ENCODE measurements around the gene COL17A1. TPM values are rescaled to one million over a fixed set of nuclear protein-coding genes. Genes with fewer than 3 reads are reported as not detected.

COL17A1 gene
- total and polyA plus RNA-seq, 9 of the 15 experiments (the other 6 are each of a cell fraction or from before 2014, with no cell fraction given), result not detected

DNA sequence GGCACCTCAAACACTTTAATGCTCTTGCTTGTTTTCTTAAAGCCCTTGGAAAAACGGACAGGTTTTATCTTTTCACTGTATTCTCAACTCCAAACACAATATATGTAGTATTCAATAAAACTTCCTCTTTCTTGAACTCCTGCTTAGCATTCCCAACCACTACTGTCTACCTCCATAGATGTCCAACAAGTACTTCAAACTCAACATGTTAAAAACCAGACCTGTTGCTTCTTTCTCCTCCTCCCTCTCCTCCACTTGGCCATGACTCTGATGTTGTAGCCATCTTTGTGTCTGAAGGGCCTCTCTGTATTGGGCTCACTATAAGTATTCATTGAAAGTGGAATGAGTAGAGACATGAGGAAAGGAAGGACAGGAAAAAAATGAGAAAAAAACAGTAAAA, 16.2 kb upstream of the COL17A1 start (continued):
- TF ChIP-seq, protein P1, sequence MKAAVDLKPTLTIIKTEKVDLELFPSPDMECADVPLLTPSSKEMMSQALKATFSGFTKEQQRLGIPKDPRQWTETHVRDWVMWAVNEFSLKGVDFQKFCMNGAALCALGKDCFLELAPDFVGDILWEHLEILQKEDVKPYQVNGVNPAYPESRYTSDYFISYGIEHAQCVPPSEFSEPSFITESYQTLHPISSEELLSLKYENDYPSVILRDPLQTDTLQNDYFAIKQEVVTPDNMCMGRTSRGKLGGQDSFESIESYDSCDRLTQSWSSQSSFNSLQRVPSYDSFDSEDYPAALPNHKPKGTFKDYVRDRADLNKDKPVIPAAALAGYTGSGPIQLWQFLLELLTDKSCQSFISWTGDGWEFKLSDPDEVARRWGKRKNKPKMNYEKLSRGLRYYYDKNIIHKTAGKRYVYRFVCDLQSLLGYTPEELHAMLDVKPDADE (conservative IDR thresholded peaks at IDR 0.05; ENCODE audit: control insufficient read depth, low read depth, low read length), result no peak
- TF ChIP-seq NFYB (IDR thresholded peaks at IDR 0.05; ENCODE audit: extremely low read depth, insufficient read length), result no peak
- no peak for TF ChIP-seq ARHGAP35 (IDR thresholded peaks at IDR 0.05; ENCODE audit: partially characterized antibody)
- TF ChIP-seq NR4A1 (CRISPR knock-in tag; IDR thresholded peaks at IDR 0.05), result no peak
- no peak for TF ChIP-seq NR4A1 (tag; IDR thresholded peaks at IDR 0.05)
- no peak for TF ChIP-seq BDP1 (IDR thresholded peaks at IDR 0.05; ENCODE audit: insufficient read depth, insufficient read length)
- no peak for TF ChIP-seq ZNF764 (CRISPR knock-in tag; IDR thresholded peaks at IDR 0.05; ENCODE audit: low read depth)
- TF ChIP-seq KLF10 (CRISPR knock-in tag; IDR thresholded peaks at IDR 0.05), result no peak
- no peak for TF ChIP-seq SNIP1 (IDR thresholded peaks at IDR 0.05; ENCODE audit: low read depth)

DNA sequence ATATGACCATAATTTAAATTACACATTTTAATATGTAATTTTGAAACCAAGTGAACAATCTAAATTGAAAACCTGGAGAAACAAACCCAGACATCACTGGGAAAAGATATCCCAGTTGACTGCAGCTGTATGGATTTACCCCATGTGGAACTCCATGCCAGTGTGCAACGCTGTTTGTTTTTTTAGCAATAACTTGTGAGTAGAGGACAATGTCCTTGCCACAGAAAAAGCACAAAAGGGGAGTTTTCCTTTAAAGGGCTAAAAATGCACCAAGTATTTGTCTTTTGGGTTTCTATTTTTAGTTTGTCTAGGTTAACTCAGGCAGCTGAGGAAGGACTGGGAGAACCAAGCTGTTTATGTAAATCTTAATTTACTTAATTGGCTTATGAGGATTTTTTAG, 15.1 kb upstream of the COL17A1 start:
- Histone ChIP-seq H3K9me1 (ENCODE audit: control insufficient read depth, insufficient read depth, low read length) (no peaks in the 10 kb centered on the region), H3K9ac (ENCODE audit: insufficient read depth in 1 of 2, low read depth in 2 of 2, low read length in 2 of 2) (no peak overlapping the region), H3K27ac (ENCODE audit: extremely low read depth, low read depth, low read length) (no peak overlapping the region), H2AFZ (ENCODE audit: low read depth, low read length) (no peak overlapping the region), H3K9me3 (replicated peaks; ENCODE audit: control insufficient read depth, insufficient read depth, low read depth, low read length) (no peaks in the 10 kb centered on the region; the same call in none of the 2 replicates), H3K27me3 (ENCODE audit: control insufficient read depth in 2 of 2, insufficient read depth in 2 of 2, low read length in 2 of 2) (no peaks in the 10 kb centered on the region; a peak in 1 of 5 replicates), H4K20me1 (replicated peaks; ENCODE audit: control insufficient read depth, insufficient read depth, low read length) (no peaks in the 10 kb centered on the region), H3K79me2 (ENCODE audit: control insufficient read depth, insufficient read depth, low read length) (no peaks in the 10 kb centered on the region), H3K4me3 (no peak overlapping the region), H3K4me1 (replicated peaks in 1 of 2; ENCODE audit: control insufficient read depth in 2 of 2, insufficient read depth in 2 of 2, low read length in 2 of 2) (no peaks in the 10 kb centered on the region), H3K36me3 (ENCODE audit: control insufficient read depth, insufficient read depth, low read length) (no peaks in the 10 kb centered on the region), H3K4me2 (ENCODE audit: insufficient read depth, low read length) (no peak overlapping the region)
- POLR2A ChIA-PET, result interaction anchor here (0.6 to 1.2 kb wide), 3 partner anchors 9 to 20 kb away, joined by 3 to 6 read pairs (median 3); no protein-coding TSS in a partner anchor
- DNase-seq (ENCODE audit: extremely low read depth in 1 of 4, low spot score in 3 of 4) (no peak), FAIRE-seq (no peak), ATAC-seq (no peak)
- intact Hi-C loops (cut with micrococcal nuclease) (no loop called here), in situ Hi-C loops (cut with MboI) (no loop called here)
- BruUV-seq (replicated peaks), result no TSS peak
- CTCF ChIA-PET (ENCODE audit: low intra/inter-chr PET ratio), result no interaction called here
- WGBS (ENCODE audit: insufficient coverage, low coverage, missing lambda C conversion rate), result 0% methylated on average over 1 of the region's 1 CpG
- TF ChIP-seq ZNF707 (CRISPR knock-in tag; conservative IDR thresholded peaks at IDR 0.05) (no peak), SIN3B (IDR thresholded peaks at IDR 0.05; ENCODE audit: low read depth) (no peak), TARDBP (IDR thresholded peaks at IDR 0.05) (no peak), SMARCA5 (IDR thresholded peaks at IDR 0.05) (no peak), PTBP1 (IDR thresholded peaks at IDR 0.05; ENCODE audit: low read depth, low read length) (no peak)
- TF ChIP-seq, protein P2, sequence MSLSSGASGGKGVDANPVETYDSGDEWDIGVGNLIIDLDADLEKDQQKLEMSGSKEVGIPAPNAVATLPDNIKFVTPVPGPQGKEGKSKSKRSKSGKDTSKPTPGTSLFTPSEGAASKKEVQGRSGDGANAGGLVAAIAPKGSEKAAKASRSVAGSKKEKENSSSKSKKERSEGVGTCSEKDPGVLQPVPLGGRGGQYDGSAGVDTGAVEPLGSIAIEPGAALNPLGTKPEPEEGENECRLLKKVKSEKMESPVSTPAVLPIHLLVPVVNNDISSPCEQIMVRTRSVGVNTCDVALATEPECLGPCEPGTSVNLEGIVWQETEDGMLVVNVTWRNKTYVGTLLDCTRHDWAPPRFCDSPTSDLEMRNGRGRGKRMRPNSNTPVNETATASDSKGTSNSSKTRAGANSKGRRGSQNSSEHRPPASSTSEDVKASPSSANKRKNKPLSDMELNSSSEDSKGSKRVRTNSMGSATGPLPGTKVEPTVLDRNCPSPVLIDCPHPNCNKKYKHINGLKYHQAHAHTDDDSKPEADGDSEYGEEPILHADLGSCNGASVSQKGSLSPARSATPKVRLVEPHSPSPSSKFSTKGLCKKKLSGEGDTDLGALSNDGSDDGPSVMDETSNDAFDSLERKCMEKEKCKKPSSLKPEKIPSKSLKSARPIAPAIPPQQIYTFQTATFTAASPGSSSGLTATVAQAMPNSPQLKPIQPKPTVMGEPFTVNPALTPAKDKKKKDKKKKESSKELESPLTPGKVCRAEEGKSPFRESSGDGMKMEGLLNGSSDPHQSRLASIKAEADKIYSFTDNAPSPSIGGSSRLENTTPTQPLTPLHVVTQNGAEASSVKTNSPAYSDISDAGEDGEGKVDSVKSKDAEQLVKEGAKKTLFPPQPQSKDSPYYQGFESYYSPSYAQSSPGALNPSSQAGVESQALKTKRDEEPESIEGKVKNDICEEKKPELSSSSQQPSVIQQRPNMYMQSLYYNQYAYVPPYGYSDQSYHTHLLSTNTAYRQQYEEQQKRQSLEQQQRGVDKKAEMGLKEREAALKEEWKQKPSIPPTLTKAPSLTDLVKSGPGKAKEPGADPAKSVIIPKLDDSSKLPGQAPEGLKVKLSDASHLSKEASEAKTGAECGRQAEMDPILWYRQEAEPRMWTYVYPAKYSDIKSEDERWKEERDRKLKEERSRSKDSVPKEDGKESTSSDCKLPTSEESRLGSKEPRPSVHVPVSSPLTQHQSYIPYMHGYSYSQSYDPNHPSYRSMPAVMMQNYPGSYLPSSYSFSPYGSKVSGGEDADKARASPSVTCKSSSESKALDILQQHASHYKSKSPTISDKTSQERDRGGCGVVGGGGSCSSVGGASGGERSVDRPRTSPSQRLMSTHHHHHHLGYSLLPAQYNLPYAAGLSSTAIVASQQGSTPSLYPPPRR (CRISPR knock-in tag; IDR thresholded peaks at IDR 0.05; ENCODE audit: borderline replicate concordance), result no peak
- TF ChIP-seq, protein P3, sequence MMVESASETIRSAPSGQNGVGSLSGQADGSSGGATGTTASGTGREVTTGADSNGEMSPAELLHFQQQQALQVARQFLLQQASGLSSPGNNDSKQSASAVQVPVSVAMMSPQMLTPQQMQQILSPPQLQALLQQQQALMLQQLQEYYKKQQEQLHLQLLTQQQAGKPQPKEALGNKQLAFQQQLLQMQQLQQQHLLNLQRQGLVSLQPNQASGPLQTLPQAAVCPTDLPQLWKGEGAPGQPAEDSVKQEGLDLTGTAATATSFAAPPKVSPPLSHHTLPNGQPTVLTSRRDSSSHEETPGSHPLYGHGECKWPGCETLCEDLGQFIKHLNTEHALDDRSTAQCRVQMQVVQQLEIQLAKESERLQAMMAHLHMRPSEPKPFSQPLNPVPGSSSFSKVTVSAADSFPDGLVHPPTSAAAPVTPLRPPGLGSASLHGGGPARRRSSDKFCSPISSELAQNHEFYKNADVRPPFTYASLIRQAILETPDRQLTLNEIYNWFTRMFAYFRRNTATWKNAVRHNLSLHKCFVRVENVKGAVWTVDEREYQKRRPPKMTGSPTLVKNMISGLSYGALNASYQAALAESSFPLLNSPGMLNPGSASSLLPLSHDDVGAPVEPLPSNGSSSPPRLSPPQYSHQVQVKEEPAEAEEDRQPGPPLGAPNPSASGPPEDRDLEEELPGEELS (CRISPR knock-in tag; IDR thresholded peaks at IDR 0.05; ENCODE audit: borderline replicate concordance), result no peak
